ENCODE results near the gene FAM210A.
A peak's percentile ranks its signal among the peaks of the same experiment; 100 is the strongest.
"Not testable (repeated sequence)": the region's sequence is repeated elsewhere in the genome, so short reads cannot be mapped to it uniquely, and the experiment has no call there.

The FAM210A gene

DNA sequence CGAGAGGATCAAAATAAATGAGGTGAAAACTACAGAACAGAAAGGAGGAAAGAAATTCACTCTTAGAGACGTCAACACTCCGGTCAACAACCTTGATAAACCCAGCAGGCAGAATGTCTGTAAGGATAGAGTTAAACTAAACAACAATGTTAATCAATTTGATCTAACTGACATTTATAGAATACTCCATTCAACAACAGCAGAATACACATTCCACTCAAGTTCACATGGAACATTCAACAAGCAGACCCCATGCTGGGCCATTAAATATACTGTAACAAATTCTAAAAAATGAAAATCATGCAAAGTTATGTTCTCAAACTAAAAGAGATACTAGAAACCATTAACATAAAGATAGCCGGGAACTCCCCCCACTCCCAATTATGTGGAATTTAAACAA, 41.8 kb downstream of the FAM210A start:
- no peak overlapping the region for H3K4me2 ChIP-seq (ENCODE audit: low read depth, low read length)
- H3K27me3 ChIP-seq (replicated peaks; ENCODE audit: insufficient read depth, low read length): no peaks in the 10 kb centered on the region
- peaks cover 85% of the 10 kb centered on the region for H3K79me2 ChIP-seq (ENCODE audit: low read length)
- H2AFZ ChIP-seq (ENCODE audit: low read length): no peak overlapping the region
- TF ChIP-seq EZH2 (optimal IDR thresholded peaks at IDR 0.05; ENCODE audit: low read depth, low read length) (no peak), CTCF (IDR thresholded peaks at IDR 0.05; ENCODE audit: low read length) (no peak), EZH2phosphoT487 (IDR thresholded peaks at IDR 0.05; ENCODE audit: low read length) (no peak)
- H4K20me1 ChIP-seq (ENCODE audit: insufficient read depth, low read length): peaks cover 17% of the 10 kb centered on the region
- no peaks in the 10 kb centered on the region for H3K9me3 ChIP-seq (replicated peaks; ENCODE audit: insufficient read depth, low read length)
- no peak overlapping the region for H3K27ac ChIP-seq (ENCODE audit: low read length)
- no peaks in the 10 kb centered on the region for H3K4me1 ChIP-seq (ENCODE audit: low read length)
- DNase-seq: no peak
- no peak overlapping the region for H3K9ac ChIP-seq (ENCODE audit: low read length)
- no peak overlapping the region for H3K4me3 ChIP-seq (ENCODE audit: low read length)
- H3K36me3 ChIP-seq (replicated peaks; ENCODE audit: insufficient read depth, low read length): no peaks in the 10 kb centered on the region; the same call in 1 of the 2 replicates
- H3F3A ChIP-seq (ENCODE audit: insufficient read depth, low read length): no peaks in the 10 kb centered on the region; the same call in 1 of the 2 replicates
- no peaks in the 10 kb centered on the region for H3K9me2 ChIP-seq (replicated peaks; ENCODE audit: insufficient read depth, low read length)

DNA sequence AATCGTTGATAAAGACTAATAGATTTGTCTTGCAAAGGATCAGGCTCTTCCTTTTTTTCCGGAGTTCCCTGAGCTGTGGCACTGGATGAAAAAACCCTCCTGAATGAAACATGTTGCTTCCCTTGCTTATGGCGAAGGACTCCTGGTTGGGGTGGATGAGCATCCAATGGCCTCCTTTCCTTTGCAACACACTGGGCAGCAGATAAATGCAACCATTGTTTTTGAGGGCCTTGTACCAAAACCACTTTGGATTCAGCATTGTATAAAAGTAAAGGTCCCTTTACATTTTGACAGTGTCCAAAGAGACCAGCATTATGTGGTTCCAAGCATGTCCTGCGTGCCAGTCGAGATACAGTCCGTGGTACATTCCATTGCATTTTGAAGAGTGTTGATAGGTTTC, 44.7 kb downstream of the FAM210A start:
- Histone ChIP-seq H3K79me2 (ENCODE audit: low read length) (peaks cover 69% of the 10 kb centered on the region), H3K27me3 (replicated peaks; ENCODE audit: insufficient read depth, low read length) (no peaks in the 10 kb centered on the region), H3K4me2 (ENCODE audit: low read depth, low read length) (no peak overlapping the region), H4K20me1 (ENCODE audit: insufficient read depth, low read length) (peaks cover 19% of the 10 kb centered on the region), H3F3A (ENCODE audit: insufficient read depth, low read length) (no peaks in the 10 kb centered on the region; the same call in 1 of the 2 replicates), H3K9ac (ENCODE audit: low read length) (no peak overlapping the region), H3K4me3 (ENCODE audit: low read length) (no peak overlapping the region), H3K9me2 (replicated peaks; ENCODE audit: insufficient read depth, low read length) (no peaks in the 10 kb centered on the region), H3K36me3 (replicated peaks; ENCODE audit: insufficient read depth, low read length) (no peaks in the 10 kb centered on the region; the same call in 1 of the 2 replicates), H3K9me3 (replicated peaks; ENCODE audit: insufficient read depth, low read length) (no peaks in the 10 kb centered on the region), H3K27ac (ENCODE audit: low read length) (no peak overlapping the region), H3K4me1 (ENCODE audit: low read length) (no peaks in the 10 kb centered on the region), H2AFZ (ENCODE audit: low read length) (no peak overlapping the region)
- DNase-seq: no peak
- no peak for TF ChIP-seq CTCF (IDR thresholded peaks at IDR 0.05; ENCODE audit: low read length)
- TF ChIP-seq EZH2phosphoT487 (IDR thresholded peaks at IDR 0.05; ENCODE audit: low read length): no peak
- TF ChIP-seq EZH2 (optimal IDR thresholded peaks at IDR 0.05; ENCODE audit: low read depth, low read length): no peak

- Histone ChIP-seq H3K27ac (ENCODE audit: low read length) (no peak overlapping the region), H2AFZ (ENCODE audit: low read length) (no peak overlapping the region), H3K36me3 (replicated peaks; ENCODE audit: insufficient read depth, low read length) (no peaks in the 10 kb centered on the region; the same call in 1 of the 2 replicates), H3K9me3 (replicated peaks; ENCODE audit: insufficient read depth, low read length) (no peaks in the 10 kb centered on the region), H3K9me2 (replicated peaks; ENCODE audit: insufficient read depth, low read length) (no peaks in the 10 kb centered on the region), H3F3A (ENCODE audit: insufficient read depth, low read length) (no peaks in the 10 kb centered on the region), H3K27me3 (replicated peaks; ENCODE audit: insufficient read depth, low read length) (no peaks in the 10 kb centered on the region), H3K4me3 (ENCODE audit: low read length) (no peak overlapping the region), H3K79me2 (ENCODE audit: low read length) (peaks cover 62% of the 10 kb centered on the region), H3K4me2 (ENCODE audit: low read depth, low read length) (no peak overlapping the region), H4K20me1 (ENCODE audit: insufficient read depth, low read length) (peaks cover 11% of the 10 kb centered on the region), H3K4me1 (ENCODE audit: low read length) (no peaks in the 10 kb centered on the region), H3K9ac (ENCODE audit: low read length) (no peak overlapping the region)
- TF ChIP-seq EZH2 (optimal IDR thresholded peaks at IDR 0.05; ENCODE audit: low read depth, low read length) (no peak), CTCF (IDR thresholded peaks at IDR 0.05; ENCODE audit: low read length) (peak; percentile 31)
- DNase-seq: no peak
Measured at GRCh38 chr18:13680612-13681011, 45.7 kb downstream of the FAM210A start.

- not testable (repeated sequence) for H3K27ac ChIP-seq (ENCODE audit: low read length); H3K9me2 ChIP-seq (replicated peaks; ENCODE audit: insufficient read depth, low read length); H3K4me3 ChIP-seq (ENCODE audit: low read length); H2AFZ ChIP-seq (ENCODE audit: low read length); H4K20me1 ChIP-seq (ENCODE audit: insufficient read depth, low read length); H3K4me2 ChIP-seq (ENCODE audit: low read depth, low read length); H3K9ac ChIP-seq (ENCODE audit: low read length); H3K4me1 ChIP-seq (ENCODE audit: low read length); H3K27me3 ChIP-seq (replicated peaks; ENCODE audit: insufficient read depth, low read length); H3K9me3 ChIP-seq (replicated peaks; ENCODE audit: insufficient read depth, low read length); H3F3A ChIP-seq (ENCODE audit: insufficient read depth, low read length); H3K36me3 ChIP-seq (replicated peaks; ENCODE audit: insufficient read depth, low read length); DNase-seq
- peaks cover 34% of the 10 kb centered on the region for H3K79me2 ChIP-seq (ENCODE audit: low read length)
Measured at GRCh38 chr18:13677350-13677749, 49.0 kb downstream of the FAM210A start.
